Esophagus squamous epithelium (tissue), 5 donors: ENCODE measurements around the gene MEGF6. TPM values are rescaled to one million over a fixed set of nuclear protein-coding genes. Genes with fewer than 3 reads are reported as not detected.
A peak's percentile ranks its signal among the peaks of the same experiment; 100 is the strongest.
"Not testable (repeated sequence)": the region's sequence is repeated elsewhere in the genome, so short reads cannot be mapped to it uniquely, and the experiment has no call there.

ENCODE experiments used
- DNase-seq: peaks from one replicate; lab custom pipeline; 2025; lab: John Stamatoyannopoulos, UW
- H3K27ac ChIP-seq, 4 donors: fragments of 200-600 bp; sonication (generic); one replicate each; pipeline ENCODE4 v1.5.1; 2016 to 2019; ENCODE audit warnings: mild to moderate bottlenecking in 1 of 4
- H3K27me3 ChIP-seq, 4 donors: fragments of 200-600 bp; sonication (generic); 1 replicate in 3 of 4; 2 replicates in 1 of 4; pipeline versions ENCODE4 v1.5.1 to v1.6.0; 2017 to 2021; ENCODE audit warnings: antibody characterized with exemption in 1 of 4
- H3K36me3 ChIP-seq, 3 donors: fragments of 200-600 bp; sonication (generic); one replicate each; pipeline ENCODE4 v1.5.1; 2016 to 2019
- H3K4me1 ChIP-seq, 3 donors: fragments of 200-600 bp; sonication (generic); one replicate each; pipeline ENCODE4 v1.5.1; 2017 to 2019
- H3K4me3 ChIP-seq, 4 donors: fragments of 200-600 bp; sonication (generic); 1 replicate in 3 of 4; 2 replicates in 1 of 4; pipeline ENCODE4 v1.5.1; 2016 to 2019; ENCODE audit warnings: mild to moderate bottlenecking in 2 of 4, moderate library complexity in 1 of 4
- H3K9me3 ChIP-seq, 3 donors: fragments of 200-600 bp; sonication (generic); one replicate each; pipeline ENCODE4 v1.5.1; 2016 to 2019
- CTCF ChIP-seq, 6 experiments: fragments of 450-650 bp in 4 of 6; fragments of 200-600 bp in 2 of 6; sonication (generic) in 2 of 6; IDR thresholded peaks; one replicate each; pipeline ENCODE4 v1.5.1; 2016 to 2019; ENCODE audit warnings: antibody characterized with exemption in 6 of 6, mild to moderate bottlenecking in 4 of 6, moderate library complexity in 4 of 6
- POLR2A ChIP-seq, 4 donors: fragments of 450-650 bp; IDR thresholded peaks; one replicate each; pipeline ENCODE4 v1.6.1; 2017; ENCODE audit warnings: antibody characterized with exemption in 4 of 4, mild to moderate bottlenecking in 4 of 4, moderate library complexity in 3 of 4
- WGBS, 2 donors: methylation state at CpG; one replicate each; pipeline ENCODE4 v1.1.5; 2018; 5-methylcytosine and 5-hydroxymethylcytosine counted together
- intact Hi-C: fragments of 100-400 bp; cut with DNase I; formaldehyde crosslinking; loops from one replicate; pipeline ENCODE4 v1.15.0; 2022
- total RNA-seq, 4 donors: library from RNA; depleted of rRNA; stranded (reverse); fragments of >200 nt; gene quantifications; one replicate each; pipeline ENCODE4 v1.1.0, GENCODE V29; 2016
- donor health status: DM: yes; HTN: yes; CAD: no.

The MEGF6 gene
- total RNA-seq, 4 donors from 2014 or later = 8.8 to 27.1 (median 16.8) TPM

GRCh38 chr1:3621151-3621671, 9.9 kb upstream of the MEGF6 start:
- peaks cover 24 to 48% (median 26%) of the 10 kb centered on the region in 3 donors for H3K4me1 ChIP-seq
- intact Hi-C loops = loop anchor here (5.0 kb wide), 1 partner anchor 169 kb away; the partner anchor contains the start of gene ARHGEF16
- DNase-seq, H3K27ac ChIP-seq, H3K27me3 ChIP-seq, H3K4me3 ChIP-seq, H3K36me3 ChIP-seq, H3K9me3 ChIP-seq: not testable (repeated sequence)
- 20 to 43% methylated on average over 9 to 13 of the region's 15 CpGs for WGBS, 2 donors
- peak; percentile 34 to 72 (median 48) for TF ChIP-seq CTCF (IDR thresholded peaks at IDR 0.05)

GRCh38 chr1:3620708-3621107, 9.4 kb upstream of the MEGF6 start:
- H3K27me3 ChIP-seq = peaks cover 0 to 12% (median 0%) of the 10 kb centered on the region in 4 donors
- H3K4me1 ChIP-seq = peaks cover 19 to 43% (median 21%) of the 10 kb centered on the region in 3 donors
- no peak overlapping the region for H3K4me3 ChIP-seq
- intact Hi-C loops = loop anchor here (5.0 kb wide), 1 partner anchor 168 kb away; the partner anchor contains the start of gene ARHGEF16
- H3K27ac ChIP-seq = no peak overlapping the region
- H3K9me3 ChIP-seq = no peaks in the 10 kb centered on the region
- no peaks in the 10 kb centered on the region for H3K36me3 ChIP-seq
- TF ChIP-seq POLR2A (IDR thresholded peaks at IDR 0.05) = no peak
- no peak for TF ChIP-seq CTCF (IDR thresholded peaks at IDR 0.05)
- no peak for DNase-seq
- WGBS, 2 donors = 73 to 77% methylated on average over 10 to 11 of the region's 12 CpGs

- H3K4me3 ChIP-seq = no peak overlapping the region
- DNase-seq = no peak
- peaks cover 14 to 36% (median 16%) of the 10 kb centered on the region in 3 donors for H3K4me1 ChIP-seq
- no peaks in the 10 kb centered on the region for H3K9me3 ChIP-seq
- no peaks in the 10 kb centered on the region for H3K36me3 ChIP-seq
- H3K27ac ChIP-seq = no peak overlapping the region
- intact Hi-C loops = loop anchor here (5.0 kb wide), 2 partner anchors 52 to 127 kb away; no protein-coding TSS in a partner anchor
- 7 to 22% methylated on average over 15 to 19 of the region's 21 CpGs for WGBS, 2 donors
- H3K27me3 ChIP-seq = peaks cover 0 to 13% (median 0%) of the 10 kb centered on the region in 4 donors
- TF ChIP-seq POLR2A (IDR thresholded peaks at IDR 0.05) (no peak), CTCF (IDR thresholded peaks at IDR 0.05) (peak; percentile 78 to 90 (median 86))
These were observed 7.8 kb upstream of the MEGF6 start for GRCh38 chr1:3618881-3619671.

GRCh38 chr1:3618531-3618880, 7.2 kb upstream of the MEGF6 start:
- intact Hi-C loops = loop anchor here (5.0 kb wide), 2 partner anchors 51 to 126 kb away; no protein-coding TSS in a partner anchor
- WGBS, 2 donors = 100% methylated on average over 4 of the region's 9 CpGs; no CpG with 5 or more reads in 1 of the 2 donors
- no peak overlapping the region for H3K4me3 ChIP-seq
- TF ChIP-seq POLR2A (IDR thresholded peaks at IDR 0.05) = no peak
- no peak for TF ChIP-seq CTCF (IDR thresholded peaks at IDR 0.05)
- no peak overlapping the region for H3K27ac ChIP-seq
- H3K36me3 ChIP-seq = no peaks in the 10 kb centered on the region
- DNase-seq = no peak
- H3K9me3 ChIP-seq = no peaks in the 10 kb centered on the region
- H3K4me1 ChIP-seq = peaks cover 8 to 30% (median 11%) of the 10 kb centered on the region in 3 donors
- H3K27me3 ChIP-seq = peaks cover 0 to 18% (median 0%) of the 10 kb centered on the region in 4 donors
